Esophagus muscularis mucosa (tissue), 4 donors: ENCODE results near the gene MAPK8.

Source experiments
- CTCF ChIP-seq, 3 experiments: fragments of 200-600 bp in 2 of 3; fragments of 450-650 bp in 1 of 3; sonication (generic) in 2 of 3; IDR thresholded peaks; one replicate each; pipeline ENCODE4 v1.5.1; 2017 to 2019; ENCODE audit warnings: antibody characterized with exemption in 3 of 3, mild to moderate bottlenecking in 2 of 3, moderate library complexity in 1 of 3
- EP300 ChIP-seq: sonication (generic); formaldehyde crosslinking; IDR thresholded peaks from one replicate; pipeline ENCODE4 v1.6.1; 2017; ENCODE audit warnings: antibody characterized with exemption
- POLR2A ChIP-seq: fragments of 450-650 bp; IDR thresholded peaks from one replicate; pipeline ENCODE4 v1.6.1; 2017; ENCODE audit warnings: antibody characterized with exemption, moderate library complexity, mild to moderate bottlenecking, low read depth
- POLR2AphosphoS5 ChIP-seq, 2 donors: sonication (generic); formaldehyde crosslinking; IDR thresholded peaks; one replicate each; pipeline ENCODE4 v1.6.1; 2017; ENCODE audit warnings: antibody characterized with exemption in 2 of 2

GRCh38 chr10:48290286-48290685 lies 16.2 kb upstream of the MAPK8 start:
- no peak for TF ChIP-seq CTCF (IDR thresholded peaks at IDR 0.05)
- no peak for TF ChIP-seq POLR2AphosphoS5 (IDR thresholded peaks at IDR 0.05)
- TF ChIP-seq POLR2A: no peak
- TF ChIP-seq EP300: no peak
